HEK293 (cell line): ENCODE measurements around the gene PTCHD1.

Experiments used
- RBAK ChIP-seq: fragments of 450-650 bp; formaldehyde crosslinking; IDR thresholded peaks from 2 replicates; pipeline ENCODE4 v1.5.1; 2016; ENCODE audit warnings: missing biosample characterization, missing genetic modification characterization
- SP2 ChIP-seq: fragments of 450-650 bp; formaldehyde crosslinking; IDR thresholded peaks from 2 replicates; pipeline ENCODE4 v1.5.1; 2016; ENCODE audit warnings: missing biosample characterization, missing genetic modification characterization
- TCF7L2 ChIP-seq: IDR thresholded peaks from 2 replicates; pipeline ENCODE4 v1.6.1; 2011; ENCODE audit warnings: low read depth, mild to moderate bottlenecking, inconsistent platforms, low read length, moderate library complexity, borderline replicate concordance
- ZNF311 ChIP-seq: fragments of 450-650 bp; formaldehyde crosslinking; IDR thresholded peaks from 2 replicates; pipeline ENCODE4 v1.5.1; 2017; ENCODE audit warnings: missing biosample characterization, missing genetic modification characterization, borderline replicate concordance

DNA sequence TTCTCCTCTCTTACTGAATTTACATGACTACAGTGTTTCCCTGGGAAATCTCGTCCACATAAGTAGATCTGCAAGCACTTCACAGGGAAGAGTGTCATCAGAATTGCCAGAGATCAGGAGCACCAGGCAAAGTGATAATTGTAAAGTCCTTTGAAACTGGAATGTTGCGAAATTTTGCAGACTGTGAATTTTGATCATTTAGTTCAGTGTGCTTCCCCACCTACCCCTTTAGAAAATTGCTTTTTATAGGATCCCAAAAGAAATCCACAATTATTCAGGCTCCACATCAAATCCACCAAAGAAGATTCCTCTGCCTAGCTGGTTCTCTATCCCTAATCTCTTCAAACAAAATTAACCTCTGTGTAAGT, 10.2 kb downstream of the PTCHD1 start:
- TF ChIP-seq ZNF311 (no peak), RBAK (tag by site-specific recombination) (no peak), SP2 (no peak), TCF7L2 (no peak)
